A673 (cell line): Measurements from ENCODE around the gene GRIFIN. TPM values are rescaled to one million over a fixed set of nuclear protein-coding genes. Genes with fewer than 3 reads are reported as not detected.

Experiments
- BruUV-seq: library from RNA; stranded (reverse); fragments of 400-500 nt; replicated peaks from 2 replicates; lab custom pipeline; 2021; lab: Mats Ljungman, UMichigan
- CTCF ChIA-PET: fragments of 300-600 bp; sonication (Branson Sonifier 250); formaldehyde crosslinking; loops from one replicate; lab custom pipeline; 2022; ENCODE audit warnings: antibody characterized with exemption; lab: Charles Lee
- POLR2A ChIA-PET: fragments of 300-600 bp; sonication (Branson Sonifier 250); formaldehyde crosslinking; loops from one replicate; lab custom pipeline; 2022; ENCODE audit warnings: antibody characterized with exemption; ENCODE audit not compliant: low non-redundant PET; lab: Charles Lee
- DNase-seq: peaks from one replicate; pipeline ENCODE4 v3.0.0-alpha.2; 2015; ENCODE audit warnings: low spot score
- H3K27ac ChIP-seq: fragments of 200-600 bp; sonication (generic); 2 replicates; pipeline ENCODE4 v1.5.1; 2016; ENCODE audit warnings: mixed run types, low read depth, mild to moderate bottlenecking, mixed read lengths, antibody characterized with exemption, low read length; ENCODE audit not compliant: poor library complexity, severe bottlenecking
- H3K27me3 ChIP-seq: fragments of 200-600 bp; sonication (generic); replicated peaks from 2 replicates; pipeline ENCODE4 v1.6.1; 2017; ENCODE audit warnings: mixed run types, low read depth, mild to moderate bottlenecking, mixed read lengths, antibody characterized with exemption, low read length; ENCODE audit not compliant: insufficient read depth, poor library complexity
- H3K36me3 ChIP-seq: fragments of 200-600 bp; sonication (generic); 2 replicates; pipeline ENCODE4 v1.6.1; 2016; ENCODE audit warnings: mixed run types, mild to moderate bottlenecking, mixed read lengths, antibody characterized with exemption, low read length; ENCODE audit not compliant: insufficient read depth, poor library complexity, severe bottlenecking
- H3K4me1 ChIP-seq: fragments of 200-600 bp; sonication (generic); 2 replicates; pipeline ENCODE4 v1.6.1; 2017; ENCODE audit warnings: mixed run types, mild to moderate bottlenecking, mixed read lengths, antibody characterized with exemption, low read length; ENCODE audit not compliant: insufficient read depth, poor library complexity, severe bottlenecking
- H3K4me3 ChIP-seq: fragments of 200-600 bp; sonication (generic); 2 replicates; pipeline ENCODE4 v1.5.1; 2016; ENCODE audit warnings: low read depth, mixed run types, mild to moderate bottlenecking, mixed read lengths, low read length; ENCODE audit not compliant: poor library complexity, severe bottlenecking
- H3K9me3 ChIP-seq: fragments of 200-600 bp; sonication (generic); 2 replicates; pipeline ENCODE4 v1.6.1; 2016; ENCODE audit warnings: mixed run types, low read depth, mild to moderate bottlenecking, mixed read lengths, antibody characterized with exemption, low read length; ENCODE audit not compliant: poor library complexity, severe bottlenecking
- EZH2 ChIP-seq: fragments of 200-600 bp; sonication (generic); IDR thresholded peaks from 2 replicates; pipeline ENCODE4 v1.6.1; 2017; ENCODE audit warnings: borderline replicate concordance, low read depth, mild to moderate bottlenecking, mixed read lengths, antibody characterized with exemption, low read length; ENCODE audit not compliant: poor library complexity, severe bottlenecking
- intact Hi-C: fragments of 100-400 bp; cut with micrococcal nuclease; formaldehyde crosslinking; loops from one replicate; pipeline ENCODE4 v1.10.0; 2022; ENCODE audit not compliant: unreplicated experiment
- total RNA-seq: library from RNA; stranded (reverse); gene quantifications from 2 replicates; pipeline ENCODE4 v1.2.3, GENCODE V29; 2021
- TF ChIP-seq, protein P1 (sequence below): fragments of 300-800, 200-600 bp; sonication (generic); conservative IDR thresholded peaks from 2 replicates; pipeline ENCODE4 v1.5.1; 2017; ENCODE audit warnings: low read depth, mild to moderate bottlenecking, antibody characterized with exemption, low read length, moderate library complexity, mixed read lengths

Gene GRIFIN
- total RNA-seq, 1 experiment from 2014 or later: not detected

- no TSS peak for BruUV-seq
- Histone ChIP-seq H3K4me1 (peaks cover 43% of the 10 kb centered on the region), H3K9me3 (no peaks in the 10 kb centered on the region), H3K27me3 (no peaks in the 10 kb centered on the region), H3K4me3 (peak overlapping the region; percentile 59), H3K36me3 (no peaks in the 10 kb centered on the region), H3K27ac (no peak overlapping the region)
- no peak for TF ChIP-seq EZH2
- TF ChIP-seq, protein P1, sequence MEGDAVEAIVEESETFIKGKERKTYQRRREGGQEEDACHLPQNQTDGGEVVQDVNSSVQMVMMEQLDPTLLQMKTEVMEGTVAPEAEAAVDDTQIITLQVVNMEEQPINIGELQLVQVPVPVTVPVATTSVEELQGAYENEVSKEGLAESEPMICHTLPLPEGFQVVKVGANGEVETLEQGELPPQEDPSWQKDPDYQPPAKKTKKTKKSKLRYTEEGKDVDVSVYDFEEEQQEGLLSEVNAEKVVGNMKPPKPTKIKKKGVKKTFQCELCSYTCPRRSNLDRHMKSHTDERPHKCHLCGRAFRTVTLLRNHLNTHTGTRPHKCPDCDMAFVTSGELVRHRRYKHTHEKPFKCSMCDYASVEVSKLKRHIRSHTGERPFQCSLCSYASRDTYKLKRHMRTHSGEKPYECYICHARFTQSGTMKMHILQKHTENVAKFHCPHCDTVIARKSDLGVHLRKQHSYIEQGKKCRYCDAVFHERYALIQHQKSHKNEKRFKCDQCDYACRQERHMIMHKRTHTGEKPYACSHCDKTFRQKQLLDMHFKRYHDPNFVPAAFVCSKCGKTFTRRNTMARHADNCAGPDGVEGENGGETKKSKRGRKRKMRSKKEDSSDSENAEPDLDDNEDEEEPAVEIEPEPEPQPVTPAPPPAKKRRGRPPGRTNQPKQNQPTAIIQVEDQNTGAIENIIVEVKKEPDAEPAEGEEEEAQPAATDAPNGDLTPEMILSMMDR: no peak
- no peak for DNase-seq
- CTCF ChIA-PET: no interaction called here
- POLR2A ChIA-PET: no interaction called here
- intact Hi-C loops: no loop called here
Measured at GRCh38 chr7:2521341-2521745, 45.1 kb upstream of the GRIFIN start.

DNA sequence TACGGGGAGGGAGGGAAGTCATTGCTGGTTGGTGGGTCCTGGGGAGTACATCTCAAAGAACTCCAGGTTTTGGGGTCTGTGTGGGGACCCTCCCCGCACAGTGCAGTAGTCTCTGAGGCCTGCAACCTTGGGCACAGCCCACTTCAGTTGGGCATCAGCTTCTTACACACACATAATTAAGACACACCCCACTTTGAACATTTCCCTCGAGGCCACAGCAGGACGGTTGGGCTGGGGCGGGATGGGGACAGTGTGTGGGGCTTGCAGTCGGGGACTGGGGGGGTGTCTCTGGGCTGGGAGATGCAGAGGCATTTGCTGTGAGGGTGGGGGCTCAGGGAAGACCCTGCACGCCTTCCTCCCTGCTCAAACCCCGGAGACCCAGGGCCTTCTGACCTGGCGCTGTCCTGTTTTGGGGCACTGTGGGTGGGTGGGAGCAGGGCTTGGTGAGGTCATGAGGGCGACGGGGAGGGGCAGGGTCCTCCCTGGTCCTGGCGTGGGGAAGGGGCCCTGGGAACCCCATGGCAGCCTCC lies 44.6 kb upstream of the GRIFIN start:
- POLR2A ChIA-PET: interaction anchor here (0.7 kb wide), 1 partner anchor 1176 kb away, joined by 6 read pairs; no protein-coding TSS in a partner anchor
- intact Hi-C loops: no loop called here
- Histone ChIP-seq H3K27ac (no peak overlapping the region), H3K9me3 (no peaks in the 10 kb centered on the region), H3K36me3 (no peaks in the 10 kb centered on the region), H3K27me3 (no peaks in the 10 kb centered on the region), H3K4me3 (peak overlapping the region; percentile 59), H3K4me1 (peaks cover 43% of the 10 kb centered on the region)
- BruUV-seq: TSS peak; percentile 61
- peak; percentile 53 for DNase-seq
- TF ChIP-seq EZH2: no peak
- TF ChIP-seq, protein P1: no peak
- CTCF ChIA-PET: no interaction called here

DNA sequence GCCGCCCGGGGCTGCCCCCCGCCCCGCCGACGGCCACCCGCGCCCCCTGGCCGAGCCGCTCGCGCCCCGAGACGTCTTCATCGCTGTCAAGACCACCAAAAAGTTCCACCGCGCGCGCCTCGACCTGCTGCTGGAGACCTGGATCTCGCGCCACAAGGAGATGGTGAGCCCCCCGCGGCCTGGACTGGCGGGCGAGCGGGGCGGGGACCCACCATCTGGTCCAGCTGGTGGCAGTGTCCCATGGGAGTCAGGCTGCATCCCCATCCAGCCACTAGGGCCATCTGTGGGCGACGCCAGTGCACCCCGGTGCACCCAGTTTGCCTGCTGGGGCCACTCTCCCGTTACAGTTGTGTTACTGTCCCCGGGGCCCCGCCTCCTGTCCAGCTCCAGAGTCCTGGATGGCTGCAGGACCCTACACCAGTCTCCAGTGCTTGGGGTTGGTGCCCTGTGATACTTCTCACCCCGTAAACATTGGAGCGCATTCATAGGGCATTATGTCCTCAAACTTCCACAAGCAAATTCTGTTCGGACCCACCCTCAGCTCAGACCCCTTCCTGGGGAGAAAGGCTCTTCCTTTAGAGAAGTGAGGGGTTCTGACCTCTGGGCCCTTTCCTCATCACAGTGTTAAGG lies 44.0 kb upstream of the GRIFIN start:
- no peak for DNase-seq

More for the DNA sequence above, 44.0 kb upstream of the GRIFIN start:
- ChIA-PET POLR2A (interaction anchor here (0.7 kb wide), 1 partner anchor 1175 kb away, joined by 6 read pairs; no protein-coding TSS in a partner anchor), CTCF (no interaction called here)
- H3K9me3 ChIP-seq: no peaks in the 10 kb centered on the region
- H3K36me3 ChIP-seq: no peaks in the 10 kb centered on the region
- H3K27me3 ChIP-seq: no peaks in the 10 kb centered on the region
- intact Hi-C loops: no loop called here
- H3K27ac ChIP-seq: no peak overlapping the region
- peak overlapping the region; percentile 59 for H3K4me3 ChIP-seq
- no TSS peak for BruUV-seq
- H3K4me1 ChIP-seq: peaks cover 43% of the 10 kb centered on the region
- TF ChIP-seq, protein P1: 0 out of 2 replicates have a peak, but pooled peaks have one; percentile 9
- no peak for TF ChIP-seq EZH2
